HG03103 (cell line): ENCODE data around the gene LPCAT1.

Source experiments
- ATAC-seq: cut with Tn5 transposase; IDR thresholded peaks from one replicate; pipeline ENCODE4 v1.9.1; 2021; ENCODE audit warnings: low read depth; ENCODE audit not compliant: unreplicated experiment

Gene LPCAT1

GRCh38 chr5:1502046-1502736 is 21.6 kb downstream of the LPCAT1 start:
- ATAC-seq, result no peak

GRCh38 chr5:1501372-1502045 is 22.3 kb downstream of the LPCAT1 start:
- ATAC-seq, result no peak

GRCh38 chr5:1500411-1501091 is 23.2 kb downstream of the LPCAT1 start:
- ATAC-seq, result no peak

- ATAC-seq, result no peak
Observed at GRCh38 chr5:1499851-1500250, 23.9 kb downstream of the LPCAT1 start.

GRCh38 chr5:1498623-1499416 is 24.9 kb downstream of the LPCAT1 start:
- peak; percentile 29 for ATAC-seq

GRCh38 chr5:1497795-1498622 is 25.8 kb downstream of the LPCAT1 start:
- no peak for ATAC-seq

GRCh38 chr5:1497242-1497777 is 26.4 kb downstream of the LPCAT1 start:
- no peak for ATAC-seq

GRCh38 chr5:1495525-1495897 is 28.2 kb downstream of the LPCAT1 start:
- ATAC-seq, result no peak

- peak; percentile 45 for ATAC-seq
Observed at GRCh38 chr5:1494780-1495524, 28.8 kb downstream of the LPCAT1 start.

GRCh38 chr5:1493941-1494340 is 29.8 kb downstream of the LPCAT1 start:
- no peak for ATAC-seq

- ATAC-seq, result no peak
Observed at GRCh38 chr5:1493413-1493812, 30.3 kb downstream of the LPCAT1 start.

- ATAC-seq, result no peak
Observed at GRCh38 chr5:1492757-1493156, 31.0 kb downstream of the LPCAT1 start.

- ATAC-seq, result no peak
Observed at GRCh38 chr5:1490376-1490775, 33.4 kb downstream of the LPCAT1 start.

GRCh38 chr5:1489754-1490153 is 34.0 kb downstream of the LPCAT1 start:
- ATAC-seq, result no peak

GRCh38 chr5:1488882-1489680 is 34.7 kb downstream of the LPCAT1 start:
- ATAC-seq, result peak; percentile 38

GRCh38 chr5:1487079-1487764 is 36.5 kb downstream of the LPCAT1 start:
- ATAC-seq, result no peak

- ATAC-seq, result no peak
Observed at GRCh38 chr5:1486271-1486670, 37.5 kb downstream of the LPCAT1 start.
